GM18498 (cell line): ENCODE results near the gene UBE2G1.

Source experiments
- ATAC-seq: cut with Tn5 transposase; IDR thresholded peaks from one replicate; pipeline ENCODE4 v1.9.1; 2021; ENCODE audit warnings: mild to moderate bottlenecking, moderate library complexity; ENCODE audit not compliant: unreplicated experiment

UBE2G1 gene

GRCh38 chr17:4309897-4310296, 56.6 kb downstream of the UBE2G1 start:
- no peak for ATAC-seq

- ATAC-seq = no peak
Observed at GRCh38 chr17:4307179-4307930, 59.1 kb downstream of the UBE2G1 start.

- ATAC-seq = no peak
Observed at GRCh38 chr17:4305224-4305623, 61.3 kb downstream of the UBE2G1 start.

DNA sequence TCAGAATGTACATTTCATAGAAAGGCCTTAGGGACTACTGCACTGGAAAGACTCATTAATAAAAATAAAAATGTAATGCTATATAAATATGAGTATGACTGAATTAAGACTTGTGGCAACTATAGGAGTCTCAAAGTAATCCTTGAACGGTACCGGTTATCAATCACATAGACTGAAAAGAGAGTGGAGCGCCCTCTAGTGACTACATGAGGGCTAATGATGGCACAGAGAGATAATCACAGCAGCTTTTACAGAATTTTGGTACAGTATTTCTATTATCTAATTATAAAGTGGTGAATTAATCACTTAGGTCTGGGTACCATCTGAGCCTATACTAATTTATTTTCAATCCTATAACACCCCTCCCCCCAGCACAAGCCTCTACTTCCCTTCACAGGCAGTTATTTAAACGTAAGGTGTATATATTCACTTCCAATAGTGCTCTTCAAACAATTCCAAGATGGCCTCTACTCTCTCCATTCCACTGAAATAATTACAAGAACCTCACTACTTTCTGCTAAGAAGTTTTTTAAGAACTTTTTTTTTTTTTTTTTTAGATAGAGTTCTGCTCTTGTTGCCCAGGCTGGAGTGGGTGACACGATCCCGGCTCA, 62.0 kb downstream of the UBE2G1 start:
- no peak for ATAC-seq

- no peak for ATAC-seq
Observed at GRCh38 chr17:4301066-4301465, 65.4 kb downstream of the UBE2G1 start.

DNA sequence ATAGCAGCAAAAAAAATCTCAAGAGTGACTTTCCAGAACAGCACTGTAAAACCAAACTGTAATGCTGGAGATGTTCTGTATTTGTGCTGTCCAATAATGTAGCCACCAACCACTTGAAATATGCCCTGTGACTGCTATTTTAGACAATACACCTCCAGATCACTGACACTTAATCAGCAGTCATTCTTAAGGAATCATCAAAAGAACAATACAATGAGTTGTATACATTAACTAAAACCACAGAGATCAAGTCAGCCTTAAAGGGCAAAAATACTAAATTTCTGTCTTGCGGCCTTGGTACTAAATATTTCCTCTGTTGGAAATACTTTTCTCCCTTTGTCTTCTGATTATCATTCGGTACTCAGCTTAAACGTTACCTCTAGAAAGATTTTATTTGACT, 69.1 kb downstream of the UBE2G1 start:
- ATAC-seq = no peak

DNA sequence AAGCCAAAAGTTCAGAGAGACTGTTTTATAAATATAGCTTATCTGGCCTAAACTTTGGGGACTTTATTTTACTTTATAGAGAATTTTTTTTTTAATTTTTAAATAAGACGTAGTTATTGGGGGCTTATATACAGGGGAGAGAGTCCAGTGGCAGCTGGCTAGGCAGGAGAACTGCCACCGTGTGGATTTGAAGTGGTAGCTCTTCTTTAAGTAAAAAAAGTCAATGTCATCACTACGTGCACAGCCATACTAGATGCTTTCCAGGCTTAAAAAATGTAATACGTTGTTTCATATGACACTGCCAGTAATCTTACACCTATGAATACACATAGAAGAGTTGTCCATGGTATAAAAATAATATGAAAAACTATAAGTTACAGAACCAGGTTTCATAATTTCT, 70.8 kb downstream of the UBE2G1 start:
- ATAC-seq = no peak

GRCh38 chr17:4293572-4293971, 72.9 kb downstream of the UBE2G1 start:
- no peak for ATAC-seq

DNA sequence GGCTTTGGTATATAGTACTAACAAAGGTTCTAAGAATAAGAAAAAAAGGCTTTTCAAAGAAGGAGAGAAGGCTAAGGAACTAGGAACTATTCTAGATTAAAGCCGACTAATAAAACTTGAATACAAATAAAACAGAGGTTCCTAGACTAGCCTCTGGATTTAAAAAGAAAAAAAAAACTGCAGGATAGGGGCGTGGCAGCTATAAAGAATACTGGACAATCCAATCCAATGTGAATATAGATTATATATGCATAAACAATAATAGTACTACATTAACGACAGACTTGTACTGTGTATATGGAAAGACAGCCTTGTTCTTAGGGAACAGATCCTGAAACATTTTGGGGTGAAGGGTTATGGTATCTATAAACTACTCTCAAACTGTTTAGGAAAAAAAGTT, 78.8 kb downstream of the UBE2G1 start:
- ATAC-seq = no peak

GRCh38 chr17:4276514-4276913, 90.0 kb downstream of the UBE2G1 start:
- no peak for ATAC-seq

DNA sequence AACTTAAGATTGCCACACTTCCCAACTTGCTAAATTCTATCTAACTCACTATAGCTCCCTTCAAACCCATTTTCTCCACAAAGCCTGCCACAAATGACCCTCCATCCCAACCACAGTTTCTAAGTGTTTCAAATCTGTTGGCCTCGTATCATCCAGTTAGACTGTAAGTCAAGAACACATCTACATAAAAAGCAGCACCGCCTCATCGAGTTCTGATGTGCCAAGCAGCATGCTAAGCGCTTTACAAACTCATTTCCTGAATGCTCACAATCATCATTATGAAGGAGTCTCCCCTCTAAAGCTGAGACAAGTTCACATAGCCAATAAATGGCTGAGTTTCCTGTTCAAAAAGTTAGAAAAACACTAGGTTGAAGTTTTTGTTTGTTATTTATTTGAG, 93.5 kb downstream of the UBE2G1 start:
- no peak for ATAC-seq

DNA sequence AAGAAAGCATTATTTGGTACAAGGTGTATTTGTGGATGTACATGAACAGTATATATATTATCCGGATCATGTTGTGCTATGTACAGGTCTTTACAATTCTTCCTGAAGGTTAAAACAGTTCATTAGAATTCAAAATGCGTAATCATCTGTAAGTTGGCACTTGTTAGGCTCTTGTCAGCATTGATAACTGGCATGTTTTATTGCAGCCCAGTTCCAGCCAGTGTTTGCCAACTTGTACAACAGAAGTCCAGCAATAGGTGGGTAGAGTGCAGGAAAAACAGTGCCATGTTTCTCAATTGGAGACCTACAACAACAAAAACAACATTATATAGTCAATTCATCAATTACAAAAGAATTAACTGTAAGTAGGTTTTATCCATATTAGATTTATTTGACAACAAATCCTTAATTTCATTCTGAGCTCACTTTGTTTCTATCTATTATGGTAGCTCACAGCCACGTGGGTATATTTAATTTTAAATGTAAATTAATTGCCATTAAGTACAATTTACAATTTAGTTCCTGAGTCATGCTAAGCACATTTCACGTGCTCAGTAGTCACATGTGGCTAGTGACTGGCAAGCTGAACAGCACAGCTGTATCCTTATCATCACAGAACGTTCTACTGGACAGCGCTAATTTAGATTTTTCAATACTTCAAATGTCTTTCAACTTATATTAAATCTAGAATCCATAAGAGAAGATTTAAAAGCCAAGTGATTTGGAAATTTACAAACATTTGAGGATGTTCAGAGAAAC, 94.1 kb downstream of the UBE2G1 start:
- no peak for ATAC-seq

DNA sequence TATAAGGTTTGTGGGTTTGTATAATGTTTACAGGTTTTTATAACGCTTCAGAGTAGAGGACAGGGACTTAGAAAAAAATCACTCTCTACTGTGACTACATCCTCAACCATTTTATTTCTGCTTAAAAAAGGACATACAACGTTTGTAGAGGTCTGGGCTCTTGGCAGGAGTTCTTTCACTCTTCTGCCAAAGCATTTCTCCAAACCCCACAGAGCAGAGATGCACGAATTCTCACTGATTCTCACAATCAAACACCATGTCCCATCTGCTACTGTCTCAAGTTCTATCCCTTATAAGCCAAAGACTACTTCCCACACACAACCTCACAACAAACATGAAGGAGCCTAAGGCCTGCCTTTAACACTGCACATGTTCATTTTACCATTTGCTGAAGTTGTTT, 95.7 kb downstream of the UBE2G1 start:
- no peak for ATAC-seq

- ATAC-seq = no peak
Observed at GRCh38 chr17:4269915-4270314, 96.6 kb downstream of the UBE2G1 start.

DNA sequence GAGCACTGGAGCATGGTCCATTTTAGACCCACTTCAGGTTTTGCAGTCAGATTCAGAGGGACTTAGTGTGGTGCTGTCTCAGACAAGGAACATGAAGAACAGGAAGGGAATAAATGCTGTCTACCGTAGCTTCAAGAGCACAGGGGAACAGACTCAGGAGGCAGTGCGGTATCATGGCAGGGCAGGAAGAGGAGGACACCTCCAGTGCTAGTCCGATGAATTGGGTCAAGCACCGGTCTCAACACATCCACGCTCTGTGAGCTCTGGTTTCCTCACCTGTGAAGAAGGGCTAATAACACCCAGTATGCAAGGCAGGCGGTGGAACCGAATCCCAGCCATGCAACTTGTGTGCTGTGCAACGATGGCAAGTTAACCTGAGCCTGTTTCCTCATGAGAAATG, 99.1 kb downstream of the UBE2G1 start:
- ATAC-seq = no peak

GRCh38 chr17:4266550-4266949, 99.9 kb downstream of the UBE2G1 start:
- ATAC-seq = no peak

GRCh38 chr17:4263282-4264215, 102.9 kb downstream of the UBE2G1 start, which contains the start of gene ANKFY1:
ANKFY1 (minus strand) TSS chr17:4263979; CDS start chr17:4263941, 38 bp downstream.
- ATAC-seq = peak; percentile 88

DNA sequence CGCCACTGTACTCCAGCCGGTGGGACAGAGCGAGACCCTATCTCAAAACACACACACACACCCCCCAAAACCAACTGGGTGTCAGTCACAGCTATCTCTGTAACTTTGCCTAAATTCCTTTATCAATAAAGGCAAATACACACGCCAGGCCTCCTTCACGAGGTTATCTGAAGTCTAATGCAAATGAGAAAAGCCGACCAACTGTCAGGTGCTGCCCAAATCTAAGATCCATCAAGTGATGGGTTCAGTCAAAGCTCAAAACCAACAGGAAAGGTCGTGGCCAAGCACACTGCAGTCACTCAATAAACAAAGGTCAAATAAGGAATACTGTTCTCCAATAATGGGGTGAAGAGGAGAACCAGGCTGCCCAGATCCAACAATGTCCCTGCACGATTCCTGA, 103.8 kb downstream of the UBE2G1 start:
- ATAC-seq = no peak

- no peak for ATAC-seq
Observed at GRCh38 chr17:4261452-4261851, 105.0 kb downstream of the UBE2G1 start.

GRCh38 chr17:4258867-4259266, 107.6 kb downstream of the UBE2G1 start:
- ATAC-seq = no peak

DNA sequence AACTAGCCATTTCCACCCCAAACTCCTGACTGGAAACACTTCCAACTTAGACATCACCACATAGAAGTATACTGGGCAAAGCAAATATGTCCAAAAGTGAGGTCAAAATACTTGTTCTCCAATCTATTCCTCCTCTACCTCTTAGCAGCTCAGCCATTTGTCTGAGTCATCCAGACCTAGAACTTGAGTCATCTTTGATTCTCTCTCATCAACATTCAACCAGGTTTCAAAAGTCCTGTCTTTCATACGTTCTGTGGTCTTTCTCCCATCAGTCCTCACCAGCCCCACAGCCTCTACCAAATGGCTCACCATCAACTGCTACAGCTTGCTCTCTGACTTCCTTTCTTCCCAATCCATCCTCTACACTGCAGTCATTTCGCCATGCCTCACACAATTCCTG, 109.5 kb downstream of the UBE2G1 start:
- no peak for ATAC-seq
